ENCODE data around the gene PLK1.
"Not testable (repeated sequence)": the region's sequence is repeated elsewhere in the genome, so short reads cannot be mapped to it uniquely, and the experiment has no call there.

The PLK1 gene

GRCh38 chr16:23678430-23679273 lies at the start of gene PLK1:
Gene PLK1, plus strand, starts transcription at chr16:23678889. Its CDS starts 44 bp downstream, at chr16:23678933.
- peak; percentile 52 for DNase-seq

GRCh38 chr16:23629516-23629915 lies 49.2 kb upstream of the PLK1 start:
- no peak for DNase-seq

GRCh38 chr16:23631874-23632273 lies 46.8 kb upstream of the PLK1 start:
- not testable (repeated sequence) for DNase-seq

- no peak for DNase-seq
Measured at GRCh38 chr16:23634461-23635036, 44.1 kb upstream of the PLK1 start.

GRCh38 chr16:23635958-23636357 lies 42.7 kb upstream of the PLK1 start:
- DNase-seq: no peak

- DNase-seq: no peak
Measured at GRCh38 chr16:23640615-23640930, 38.1 kb upstream of the PLK1 start.

GRCh38 chr16:23640931-23641765 lies 37.5 kb upstream of the PLK1 start, which contains the start of the genes DCTN5 and PALB2:
Gene DCTN5, plus strand, starts transcription at chr16:23641466. Its CDS starts 77 bp downstream, at chr16:23641543.
Gene PALB2, minus strand, starts transcription at chr16:23641310. Its CDS starts 153 bp downstream, at chr16:23641157.
- DNase-seq: peak; percentile 58

GRCh38 chr16:23642246-23642774 lies 36.4 kb upstream of the PLK1 start:
- no peak for DNase-seq

GRCh38 chr16:23650674-23651416 lies 27.8 kb upstream of the PLK1 start:
- no peak for DNase-seq

GRCh38 chr16:23651943-23652468 lies 26.7 kb upstream of the PLK1 start:
- DNase-seq: no peak

GRCh38 chr16:23663918-23664317 lies 14.8 kb upstream of the PLK1 start:
- DNase-seq: no peak

GRCh38 chr16:23666571-23667354 lies 11.9 kb upstream of the PLK1 start:
- no peak for DNase-seq

- DNase-seq: no peak
Measured at GRCh38 chr16:23667355-23667659, 11.4 kb upstream of the PLK1 start.

- no peak for DNase-seq
Measured at GRCh38 chr16:23668225-23668624, 10.5 kb upstream of the PLK1 start.

- no peak for DNase-seq
Measured at GRCh38 chr16:23668873-23669272, 9.8 kb upstream of the PLK1 start.

- DNase-seq: no peak
Measured at GRCh38 chr16:23670137-23670776, 8.4 kb upstream of the PLK1 start.

- no peak for DNase-seq
Measured at GRCh38 chr16:23673971-23674614, 4.6 kb upstream of the PLK1 start.

GRCh38 chr16:23676924-23677480 lies 1.7 kb upstream of the PLK1 start:
- DNase-seq: no peak

GRCh38 chr16:23679274-23679985 lies 741 bp downstream of the PLK1 start:
- no peak for DNase-seq

- DNase-seq: no peak
Measured at GRCh38 chr16:23679986-23680336, 1.3 kb downstream of the PLK1 start.
